Gastroesophageal sphincter (tissue), 4 donors: ENCODE measurements around the gene RYR3. TPM values are rescaled to one million over a fixed set of nuclear protein-coding genes. Genes with fewer than 3 reads are reported as not detected.

Experiments used
- ATAC-seq: fragments of 150-250 bp; one replicate; pipeline ENCODE4 v1.9.1; 2016; ENCODE audit warnings: mild to moderate bottlenecking, moderate library complexity
- H3K27ac ChIP-seq, 4 donors: fragments of 200-600 bp; sonication (generic) in 3 of 4; 1 replicate in 3 of 4; 2 replicates in 1 of 4; pipeline ENCODE4 v1.5.1; 2016 to 2019
- H3K27me3 ChIP-seq: fragments of 200-600 bp; sonication (generic); one replicate; pipeline ENCODE4 v1.5.1; 2019
- H3K36me3 ChIP-seq, 2 donors: fragments of 200-600 bp; sonication (generic); one replicate each; pipeline ENCODE4 v1.5.1; 2019; ENCODE audit warnings: control low read depth in 1 of 2
- H3K4me1 ChIP-seq, 3 donors: fragments of 200-600 bp; sonication (generic); 1 replicate in 2 of 3; 2 replicates in 1 of 3; pipeline ENCODE4 v1.5.1; 2016 to 2019; ENCODE audit warnings: control low read depth in 2 of 3
- H3K4me3 ChIP-seq, 2 donors: fragments of 200-600 bp; sonication (generic); one replicate each; pipeline ENCODE4 v1.5.1; 2019; ENCODE audit warnings: mild to moderate bottlenecking in 1 of 2, moderate library complexity in 1 of 2
- H3K9me3 ChIP-seq, 3 donors: fragments of 200-600 bp; sonication (generic); one replicate each; pipeline ENCODE4 v1.5.1; 2017 to 2019; ENCODE audit warnings: control low read depth in 2 of 3
- EP300 ChIP-seq: sonication (generic); formaldehyde crosslinking; IDR thresholded peaks from one replicate; pipeline ENCODE4 v1.6.1; 2017; ENCODE audit warnings: antibody characterized with exemption, mild to moderate bottlenecking
- POLR2A ChIP-seq, 2 donors: fragments of 450-650 bp; IDR thresholded peaks; one replicate each; pipeline ENCODE4 v1.6.1; 2017; ENCODE audit warnings: antibody characterized with exemption in 2 of 2, mild to moderate bottlenecking in 2 of 2, moderate library complexity in 1 of 2
- POLR2AphosphoS5 ChIP-seq: sonication (generic); formaldehyde crosslinking; IDR thresholded peaks from one replicate; pipeline ENCODE4 v1.6.1; 2017; ENCODE audit warnings: antibody characterized with exemption
- WGBS, 2 donors: methylation state at CpG; one replicate each; pipeline ENCODE4 v1.1.5; 2018; ENCODE audit warnings: low coverage in 1 of 2; 5-methylcytosine and 5-hydroxymethylcytosine counted together
- total RNA-seq, 4 donors: library from RNA; depleted of rRNA; stranded (reverse); fragments of >200 nt; gene quantifications; one replicate each; pipeline ENCODE4 v1.1.0, GENCODE V29; 2016
- TF ChIP-seq, protein P1 (sequence below), 4 experiments: fragments of 200-600 bp in 2 of 4; fragments of 450-650 bp in 2 of 4; sonication (generic) in 1 of 4; IDR thresholded peaks; one replicate each; pipeline ENCODE4 v1.5.1; 2017 to 2019; ENCODE audit warnings: antibody characterized with exemption in 4 of 4, mild to moderate bottlenecking in 2 of 4, moderate library complexity in 2 of 4

RYR3 gene
- total RNA-seq, 4 donors from 2014 or later = 3.5 to 10.2 (median 6.2) TPM

DNA sequence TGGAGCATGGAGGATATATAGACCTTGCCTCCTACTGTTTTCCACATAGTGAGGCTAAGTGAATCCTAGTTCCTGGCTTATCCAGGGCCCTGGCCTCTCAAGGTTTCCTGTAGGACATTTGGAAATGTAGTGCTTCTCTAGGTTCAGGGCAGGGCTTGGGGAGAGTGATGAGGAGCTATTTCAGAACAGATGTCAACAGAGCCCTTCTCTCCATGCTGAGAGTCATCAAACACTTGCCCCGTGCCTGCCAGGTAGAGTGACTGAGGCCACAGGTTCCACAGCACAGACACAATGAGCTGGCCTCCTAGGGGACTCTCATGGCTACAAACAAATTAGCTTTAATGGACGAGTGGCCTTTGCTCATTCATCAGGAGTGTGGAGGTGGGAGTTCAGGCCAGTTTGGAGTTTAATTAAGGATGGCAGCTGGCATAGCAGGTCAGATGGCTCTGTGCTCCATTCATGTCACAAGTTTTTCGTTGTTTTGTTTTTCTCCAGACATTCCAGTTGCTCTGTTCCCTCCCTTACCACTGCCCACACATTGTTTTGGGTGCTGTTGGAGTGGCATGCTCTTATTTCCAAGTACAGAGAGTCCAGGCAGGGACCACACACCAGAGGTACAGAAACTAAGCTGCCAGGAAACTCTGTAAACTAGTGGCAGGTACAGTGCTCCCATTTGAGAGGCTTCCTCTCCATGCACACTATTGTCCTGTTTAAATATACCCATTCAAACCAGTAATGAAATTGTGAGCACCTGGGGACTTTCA lies 189.8 kb downstream of the RYR3 start:
- Histone ChIP-seq H3K36me3 (peaks cover 0 to 7% of the 10 kb centered on the region in 2 donors), H3K27me3 (no peaks in the 10 kb centered on the region), H3K9me3 (no peaks in the 10 kb centered on the region), H3K27ac (no peak overlapping the region), H3K4me1 (no peaks in the 10 kb centered on the region), H3K4me3 (no peak overlapping the region)
- TF ChIP-seq POLR2AphosphoS5 (no peak), EP300 (no peak), POLR2A (IDR thresholded peaks at IDR 0.05) (no peak)
- TF ChIP-seq, protein P1, sequence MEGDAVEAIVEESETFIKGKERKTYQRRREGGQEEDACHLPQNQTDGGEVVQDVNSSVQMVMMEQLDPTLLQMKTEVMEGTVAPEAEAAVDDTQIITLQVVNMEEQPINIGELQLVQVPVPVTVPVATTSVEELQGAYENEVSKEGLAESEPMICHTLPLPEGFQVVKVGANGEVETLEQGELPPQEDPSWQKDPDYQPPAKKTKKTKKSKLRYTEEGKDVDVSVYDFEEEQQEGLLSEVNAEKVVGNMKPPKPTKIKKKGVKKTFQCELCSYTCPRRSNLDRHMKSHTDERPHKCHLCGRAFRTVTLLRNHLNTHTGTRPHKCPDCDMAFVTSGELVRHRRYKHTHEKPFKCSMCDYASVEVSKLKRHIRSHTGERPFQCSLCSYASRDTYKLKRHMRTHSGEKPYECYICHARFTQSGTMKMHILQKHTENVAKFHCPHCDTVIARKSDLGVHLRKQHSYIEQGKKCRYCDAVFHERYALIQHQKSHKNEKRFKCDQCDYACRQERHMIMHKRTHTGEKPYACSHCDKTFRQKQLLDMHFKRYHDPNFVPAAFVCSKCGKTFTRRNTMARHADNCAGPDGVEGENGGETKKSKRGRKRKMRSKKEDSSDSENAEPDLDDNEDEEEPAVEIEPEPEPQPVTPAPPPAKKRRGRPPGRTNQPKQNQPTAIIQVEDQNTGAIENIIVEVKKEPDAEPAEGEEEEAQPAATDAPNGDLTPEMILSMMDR (IDR thresholded peaks at IDR 0.05) = no peak
- ATAC-seq = no peak
- WGBS, 2 donors = 42 to 90% methylated on average over 2 of the region's 3 CpGs

DNA sequence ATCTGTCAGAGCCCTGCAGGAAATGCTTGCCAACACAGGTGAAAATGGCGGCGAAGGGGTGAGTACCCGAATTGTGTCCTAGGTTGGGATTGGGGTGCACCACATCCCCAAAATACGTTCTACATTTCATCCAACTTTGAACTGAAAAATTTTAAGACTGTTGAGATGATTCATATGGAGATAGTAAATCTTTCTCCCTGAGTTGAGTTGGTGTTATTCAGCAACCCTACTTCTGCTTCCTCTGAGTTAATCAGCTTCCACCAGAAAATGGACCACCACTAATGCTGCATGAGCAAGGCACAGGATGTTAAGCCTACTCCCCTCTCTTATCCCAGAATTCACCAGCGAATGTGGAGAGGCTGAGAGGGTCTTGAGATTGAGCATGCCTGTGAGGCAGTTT lies 192.9 kb downstream of the RYR3 start:
- Histone ChIP-seq H3K9me3 (no peaks in the 10 kb centered on the region), H3K27me3 (no peaks in the 10 kb centered on the region), H3K36me3 (peaks cover 0 to 7% of the 10 kb centered on the region in 2 donors), H3K27ac (no peak overlapping the region), H3K4me1 (no peaks in the 10 kb centered on the region), H3K4me3 (no peak overlapping the region)
- no peak for ATAC-seq
- no peak for TF ChIP-seq POLR2AphosphoS5
- no peak for TF ChIP-seq POLR2A (IDR thresholded peaks at IDR 0.05)
- no peak for TF ChIP-seq EP300
- TF ChIP-seq, protein P1 (IDR thresholded peaks at IDR 0.05) = no peak
- 67 to 72% methylated on average over 2 to 5 of the region's 5 CpGs for WGBS, 2 donors

DNA sequence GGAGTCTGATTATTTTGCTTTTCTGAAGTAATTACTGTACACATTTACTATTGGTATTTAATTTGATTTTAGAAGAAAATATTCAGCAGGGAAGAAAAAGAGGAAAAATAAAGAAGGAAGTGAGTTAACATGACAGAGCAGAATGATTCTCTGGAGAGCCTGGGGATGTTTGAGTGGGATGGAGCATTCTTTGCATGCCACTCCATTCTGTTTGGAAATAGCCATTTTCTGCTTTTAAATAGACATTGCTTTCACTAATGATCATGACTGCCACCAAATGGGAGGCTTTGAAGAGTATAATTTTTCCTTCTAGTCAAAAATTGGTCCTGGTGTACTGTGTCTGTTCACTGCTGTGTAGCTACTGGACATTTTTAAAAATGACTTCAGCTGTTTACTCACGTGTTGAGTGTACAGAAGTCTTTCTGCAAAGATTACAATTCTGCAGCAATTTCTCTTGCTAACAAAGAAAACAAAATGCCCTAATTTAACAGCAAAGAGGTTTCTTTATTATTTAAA lies 196.1 kb downstream of the RYR3 start:
- H3K36me3 ChIP-seq = peaks cover 0 to 7% of the 10 kb centered on the region in 2 donors
- no peak overlapping the region for H3K4me3 ChIP-seq
- no peaks in the 10 kb centered on the region for H3K4me1 ChIP-seq
- 5 to 27% methylated on average over 1 of the region's 1 CpG for WGBS, 2 donors
- ATAC-seq = no peak
- no peaks in the 10 kb centered on the region for H3K9me3 ChIP-seq
- TF ChIP-seq POLR2AphosphoS5 (no peak), EP300 (no peak), POLR2A (IDR thresholded peaks at IDR 0.05) (no peak)
- TF ChIP-seq, protein P1 (IDR thresholded peaks at IDR 0.05) = no peak
- no peak overlapping the region for H3K27ac ChIP-seq
- no peaks in the 10 kb centered on the region for H3K27me3 ChIP-seq

DNA sequence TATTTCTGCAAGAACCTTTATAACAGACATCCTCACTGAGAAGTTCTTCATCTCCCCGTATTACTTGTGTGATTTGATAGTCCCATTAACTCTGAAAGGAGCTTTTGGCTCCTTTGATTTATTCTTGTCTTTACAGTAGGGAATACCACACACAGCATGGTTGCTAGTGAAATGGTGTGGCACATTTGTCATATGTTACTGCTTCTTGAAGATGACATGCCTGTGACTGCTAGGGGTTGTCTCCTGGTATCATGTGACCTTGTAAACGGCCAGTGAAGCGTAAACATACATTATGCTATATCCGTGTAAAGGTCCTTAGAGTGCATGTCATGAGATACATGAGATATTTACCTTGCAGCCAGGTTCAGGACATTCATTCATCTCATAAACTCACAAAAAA lies 197.9 kb downstream of the RYR3 start:
- no peak for ATAC-seq
- Histone ChIP-seq H3K27me3 (no peaks in the 10 kb centered on the region), H3K36me3 (peaks cover 0 to 7% of the 10 kb centered on the region in 2 donors), H3K4me3 (no peak overlapping the region), H3K4me1 (peaks cover 0 to 5% (median 0%) of the 10 kb centered on the region in 3 donors), H3K9me3 (no peaks in the 10 kb centered on the region), H3K27ac (no peak overlapping the region)
- TF ChIP-seq POLR2A (IDR thresholded peaks at IDR 0.05) (no peak), POLR2AphosphoS5 (no peak), EP300 (no peak)
- TF ChIP-seq, protein P1 (IDR thresholded peaks at IDR 0.05) = no peak
- 46 to 67% methylated on average over 3 to 4 of the region's 4 CpGs for WGBS, 2 donors

DNA sequence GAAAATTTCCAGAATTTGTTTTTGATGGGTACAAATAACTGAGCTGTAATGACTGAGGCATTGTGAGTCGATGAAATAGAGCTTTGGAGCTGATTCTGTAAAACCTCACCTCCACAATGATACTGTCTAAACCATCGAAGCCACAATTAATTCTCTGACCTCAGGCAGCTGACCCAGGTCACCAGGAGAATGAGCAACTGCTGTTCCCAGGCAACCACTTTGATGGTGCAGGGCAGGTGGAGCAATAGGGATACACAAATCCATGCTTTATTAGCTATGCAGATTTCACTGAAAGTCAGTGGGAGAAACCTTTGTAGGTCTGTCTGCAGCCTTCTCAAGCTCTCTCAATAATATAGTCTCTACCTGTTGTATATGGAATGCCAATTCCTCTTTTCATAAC lies 204.4 kb downstream of the RYR3 start:
- TF ChIP-seq POLR2AphosphoS5 (no peak), EP300 (no peak), POLR2A (IDR thresholded peaks at IDR 0.05) (no peak)
- TF ChIP-seq, protein P1 (IDR thresholded peaks at IDR 0.05) = no peak
- no peak overlapping the region for H3K4me3 ChIP-seq
- H3K9me3 ChIP-seq = no peaks in the 10 kb centered on the region
- H3K36me3 ChIP-seq = no peaks in the 10 kb centered on the region
- ATAC-seq = no peak
- H3K27me3 ChIP-seq = no peaks in the 10 kb centered on the region
- WGBS, 2 donors = 87 to 100% methylated on average over 2 of the region's 2 CpGs
- peaks cover 0 to 5% (median 0%) of the 10 kb centered on the region in 3 donors for H3K4me1 ChIP-seq
- H3K27ac ChIP-seq = no peak overlapping the region
